K562 (cell line): ENCODE data around the gene BTBD18. TPM values are rescaled to one million over a fixed set of nuclear protein-coding genes. Genes with fewer than 3 reads are reported as not detected.
A peak's percentile ranks its signal among the peaks of the same experiment; 100 is the strongest.

Experiments
- CTBP1 ChIP-seq: fragments of 450-650 bp; IDR thresholded peaks from 2 replicates; pipeline ENCODE4 v1.6.1; 2016; ENCODE audit warnings: borderline replicate concordance
- FIP1L1 ChIP-seq: fragments of 200-400 bp; formaldehyde crosslinking; IDR thresholded peaks from 2 replicates; pipeline ENCODE4 v1.6.1; 2018; ENCODE audit warnings: mild to moderate bottlenecking, low read depth, low read length; ENCODE audit not compliant: poor library complexity, severe bottlenecking
- FUS ChIP-seq: fragments of 200-400 bp; formaldehyde crosslinking; optimal IDR thresholded peaks from 2 replicates; pipeline ENCODE3; 2017; ENCODE audit warnings: low read depth, low read length
- HNRNPH1 ChIP-seq: fragments of 200-400 bp; formaldehyde crosslinking; optimal IDR thresholded peaks from 2 replicates; pipeline ENCODE3; 2017; ENCODE audit warnings: low read depth, mild to moderate bottlenecking, low read length, moderate library complexity
- MBD2 ChIP-seq: sonication (generic); IDR thresholded peaks from 2 replicates; pipeline ENCODE4 v1.6.1; 2016; ENCODE audit warnings: low read depth, borderline replicate concordance
- NR1H2 ChIP-seq: sonication (generic); formaldehyde crosslinking; IDR thresholded peaks from 2 replicates; pipeline ENCODE4 v1.4.0; 2020; ENCODE audit warnings: mild to moderate bottlenecking, missing genetic modification reagents
- PPARD ChIP-seq: fragments of 250-450 bp; sonication (Bioruptor Pico); IDR thresholded peaks from 2 replicates; pipeline ENCODE4 v1.8.0; 2022; ENCODE audit warnings: inconsistent platforms, mild to moderate bottlenecking, moderate library complexity
- ZFP30 ChIP-seq: fragments of 250-450 bp; sonication (Bioruptor Pico); IDR thresholded peaks from 2 replicates; pipeline ENCODE4 v1.8.0; 2022; ENCODE audit warnings: moderate library complexity, mild to moderate bottlenecking, inconsistent platforms, borderline replicate concordance
- ZNF592 ChIP-seq: fragments of 450-650 bp; IDR thresholded peaks from 2 replicates; pipeline ENCODE4 v1.6.1; 2017; ENCODE audit warnings: antibody characterized with exemption, mild to moderate bottlenecking
- polyA plus RNA-seq, 8 experiments: library from polyadenylated mRNA; depleted of rRNA in 4 of 8; stranded (reverse) in 5 of 8; unstranded in 3 of 8; fragments of >200 nt; fragmentation: Nextera tagmentation in 2 of 8; fragmentation: Illumina TruSeq in 1 of 8; extraction: Ambion mirVana in 2 of 8; extraction: Trizol in 1 of 8; gene quantifications; 2 replicates each; pipeline versions ENCODE4 v1.2.1 to v1.2.3, GENCODE V29; 2011 to 2014; ENCODE audit warnings: inconsistent platforms in 1 of 8, missing spikeins in 1 of 8
- total RNA-seq, 7 experiments: library from RNA; depleted of rRNA in 6 of 7; stranded (reverse); fragments of >200 nt in 6 of 7; fragmentation: Illumina TruSeq in 2 of 7; extraction: Trizol in 2 of 7; gene quantifications; 2 replicates each; pipeline versions ENCODE4 v1.2.1 to v1.2.3, GENCODE V29; 2011 to 2021; ENCODE audit warnings: low replicate concordance in 1 of 7
- TF ChIP-seq, protein P1 (sequence below), 2 experiments: fragments of 450-650 bp in 1 of 2; sonication (generic) in 1 of 2; formaldehyde crosslinking in 1 of 2; IDR thresholded peaks; 2 replicates each; pipeline versions ENCODE4 v1.7.1 to v1.9.0; 2016 to 2022; ENCODE audit warnings: inconsistent platforms in 1 of 2, mild to moderate bottlenecking in 1 of 2, missing genetic modification reagents in 1 of 2

The BTBD18 gene
- total and polyA plus RNA-seq, 9 of the 15 experiments (the other 6 are each of a cell fraction or from before 2014, with no cell fraction given) = 0.06 TPM; not detected in 8

DNA sequence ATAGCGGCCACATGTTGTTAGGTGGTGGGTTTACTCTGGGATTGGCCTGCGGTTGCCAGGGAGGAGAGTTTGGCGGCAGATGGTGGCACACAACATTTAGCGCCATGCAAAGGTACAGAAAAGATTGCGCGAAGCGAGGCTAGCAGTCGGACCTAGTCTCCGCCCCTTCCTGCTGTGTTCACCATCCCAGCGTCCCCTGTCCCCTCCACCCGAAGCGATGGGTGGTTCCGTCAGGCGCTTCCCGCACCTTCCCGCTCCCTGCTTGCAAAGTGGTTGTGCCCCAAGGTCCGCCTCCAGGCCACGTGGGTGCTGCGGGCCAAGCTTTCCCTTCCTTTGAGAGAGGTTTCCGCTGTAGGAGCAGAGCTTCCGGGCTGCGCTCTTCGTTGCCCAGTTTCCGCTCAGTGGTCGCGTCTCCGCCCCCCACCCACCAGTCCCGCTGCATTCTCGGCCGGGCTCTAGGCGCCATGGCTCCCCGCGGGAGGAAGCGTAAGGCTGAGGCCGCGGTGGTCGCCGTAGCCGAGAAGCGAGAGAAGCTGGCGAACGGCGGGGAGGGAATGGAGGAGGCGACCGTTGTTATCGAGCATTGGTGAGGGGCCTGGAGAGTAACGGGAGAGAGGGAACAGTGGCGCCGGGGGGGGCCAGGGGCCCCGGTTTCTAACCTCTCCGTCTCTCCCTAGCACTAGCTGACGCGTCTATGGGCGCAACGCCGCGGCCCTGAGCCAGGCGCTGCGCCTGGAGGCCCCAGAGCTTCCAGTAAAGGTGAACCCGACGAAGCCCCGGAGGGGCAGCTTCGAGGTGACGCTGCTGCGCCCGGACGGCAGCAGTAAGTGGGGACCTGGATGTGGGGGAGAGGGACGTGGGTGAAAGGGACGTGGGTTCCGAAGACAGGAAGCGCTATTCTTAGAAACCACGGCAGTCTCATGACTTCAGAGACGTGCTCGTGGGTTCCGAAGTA lies 10.2 kb downstream of the BTBD18 start, which contains the start of gene SELENOH (continued):
- TF ChIP-seq, protein P1, sequence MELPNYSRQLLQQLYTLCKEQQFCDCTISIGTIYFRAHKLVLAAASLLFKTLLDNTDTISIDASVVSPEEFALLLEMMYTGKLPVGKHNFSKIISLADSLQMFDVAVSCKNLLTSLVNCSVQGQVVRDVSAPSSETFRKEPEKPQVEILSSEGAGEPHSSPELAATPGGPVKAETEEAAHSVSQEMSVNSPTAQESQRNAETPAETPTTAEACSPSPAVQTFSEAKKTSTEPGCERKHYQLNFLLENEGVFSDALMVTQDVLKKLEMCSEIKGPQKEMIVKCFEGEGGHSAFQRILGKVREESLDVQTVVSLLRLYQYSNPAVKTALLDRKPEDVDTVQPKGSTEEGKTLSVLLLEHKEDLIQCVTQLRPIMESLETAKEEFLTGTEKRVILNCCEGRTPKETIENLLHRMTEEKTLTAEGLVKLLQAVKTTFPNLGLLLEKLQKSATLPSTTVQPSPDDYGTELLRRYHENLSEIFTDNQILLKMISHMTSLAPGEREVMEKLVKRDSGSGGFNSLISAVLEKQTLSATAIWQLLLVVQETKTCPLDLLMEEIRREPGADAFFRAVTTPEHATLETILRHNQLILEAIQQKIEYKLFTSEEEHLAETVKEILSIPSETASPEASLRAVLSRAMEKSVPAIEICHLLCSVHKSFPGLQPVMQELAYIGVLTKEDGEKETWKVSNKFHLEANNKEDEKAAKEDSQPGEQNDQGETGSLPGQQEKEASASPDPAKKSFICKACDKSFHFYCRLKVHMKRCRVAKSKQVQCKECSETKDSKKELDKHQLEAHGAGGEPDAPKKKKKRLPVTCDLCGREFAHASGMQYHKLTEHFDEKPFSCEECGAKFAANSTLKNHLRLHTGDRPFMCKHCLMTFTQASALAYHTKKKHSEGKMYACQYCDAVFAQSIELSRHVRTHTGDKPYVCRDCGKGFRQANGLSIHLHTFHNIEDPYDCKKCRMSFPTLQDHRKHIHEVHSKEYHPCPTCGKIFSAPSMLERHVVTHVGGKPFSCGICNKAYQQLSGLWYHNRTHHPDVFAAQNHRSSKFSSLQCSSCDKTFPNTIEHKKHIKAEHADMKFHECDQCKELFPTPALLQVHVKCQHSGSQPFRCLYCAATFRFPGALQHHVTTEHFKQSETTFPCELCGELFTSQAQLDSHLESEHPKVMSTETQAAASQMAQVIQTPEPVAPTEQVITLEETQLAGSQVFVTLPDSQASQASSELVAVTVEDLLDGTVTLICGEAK (IDR thresholded peaks at IDR 0.05) = peak; percentile 99
- TF ChIP-seq, protein P1 (CRISPR knock-in tag; IDR thresholded peaks at IDR 0.05) = no peak; the same call in 1 of the 2 replicates
- TF ChIP-seq ZFP30 (no peak), CTBP1 (peak; percentile 95), NR1H2 (CRISPR knock-in tag) (peak; percentile 71; the same call in 1 of the 2 replicates), PPARD (CRISPR knock-in tag) (no peak), MBD2 (peak; percentile 94), FUS (no peak), FIP1L1 (peak; percentile 95), HNRNPH1 (no peak), ZNF592 (peak; percentile 71; the same call in 1 of the 2 replicates)
